H1 (cell line): Measurements from ENCODE around the gene TBX2. TPM values are rescaled to one million over a fixed set of nuclear protein-coding genes. Genes with fewer than 3 reads are reported as not detected.
"Not testable (repeated sequence)": the region's sequence is repeated elsewhere in the genome, so short reads cannot be mapped to it uniquely, and the experiment has no call there.

ENCODE experiments used
- CTCF ChIA-PET: fragments of 300-600 bp; sonication (Branson Sonifier 250); formaldehyde crosslinking; loops from one replicate; lab custom pipeline; 2021; ENCODE audit not compliant: partially characterized antibody; lab: Charles Lee
- POLR2A ChIA-PET: fragments of 300-600 bp; sonication (Branson Sonifier 250); formaldehyde crosslinking; loops from one replicate; lab custom pipeline; 2021; ENCODE audit warnings: inconsistent platforms; ENCODE audit not compliant: partially characterized antibody; lab: Charles Lee
- DNase-seq, 2 experiments: peaks; one replicate each; pipeline versions ENCODE4 v3.0.0 to v3.0.0-alpha.2; 2010 to 2022; ENCODE audit warnings: low spot score in 2 of 2, low read depth in 1 of 2, mixed read lengths in 1 of 2
- FAIRE-seq: peaks from 2 replicates; lab custom pipeline; 2011; peaks lifted over from hg19 to GRCh38; lab: Jason Lieb, UNC
- H2AFZ ChIP-seq: 2 replicates; pipeline ENCODE4 v1.8.1; 2012; ENCODE audit warnings: low read length, inconsistent platforms
- H2AK5ac ChIP-seq: 2 replicates; pipeline ENCODE4 v1.6.1; 2013; ENCODE audit warnings: low read depth, low read length
- H2BK120ac ChIP-seq: replicated peaks from 2 replicates; pipeline ENCODE3; 2013; ENCODE audit warnings: low read depth, low read length, inconsistent platforms
- H2BK12ac ChIP-seq: 2 replicates; pipeline ENCODE4 v1.6.1; 2013; ENCODE audit warnings: low read depth, low read length
- H2BK15ac ChIP-seq: 2 replicates; pipeline ENCODE4 v1.6.1; 2013; ENCODE audit warnings: low read length
- H2BK20ac ChIP-seq: 2 replicates; pipeline ENCODE4 v1.6.1; 2013; ENCODE audit warnings: low read length
- H2BK5ac ChIP-seq: 2 replicates; pipeline ENCODE4 v1.6.1; 2013; ENCODE audit warnings: low read depth, low read length
- H3K14ac ChIP-seq: 2 replicates; pipeline ENCODE4 v1.6.1; 2013; ENCODE audit warnings: inconsistent platforms; ENCODE audit not compliant: insufficient read length
- H3K18ac ChIP-seq: 2 replicates; pipeline ENCODE4 v1.6.1; 2013; ENCODE audit warnings: low read length; ENCODE audit errors: extremely low read depth
- H3K23ac ChIP-seq: 2 replicates; pipeline ENCODE4 v1.6.1; 2013; ENCODE audit warnings: inconsistent platforms; ENCODE audit not compliant: insufficient read length
- H3K23me2 ChIP-seq: 2 replicates; pipeline ENCODE4 v1.6.1; 2013; ENCODE audit warnings: low read depth, low read length
- H3K27ac ChIP-seq: 2 replicates; pipeline ENCODE4 v1.6.1; 2011; ENCODE audit warnings: low read depth, low read length, inconsistent platforms
- H3K27me3 ChIP-seq, 4 experiments: replicated peaks in 1 of 4; 1 replicate in 1 of 4; 2 replicates in 3 of 4; pipeline versions ENCODE4 v1.6.1 to v1.8.1; 2011 to 2013; ENCODE audit warnings: low read length in 3 of 4, mild to moderate bottlenecking in 3 of 4, inconsistent platforms in 2 of 4, mixed read lengths in 2 of 4, moderate library complexity in 1 of 4; ENCODE audit not compliant: control insufficient read depth in 3 of 4, insufficient read depth in 3 of 4; ENCODE audit errors: extremely low read depth in 1 of 4
- H3K36me3 ChIP-seq, 4 experiments: 2 replicates each; pipeline versions ENCODE4 v1.6.1 to v1.8.1; 2011 to 2013; ENCODE audit warnings: mild to moderate bottlenecking in 4 of 4, low read length in 3 of 4, moderate library complexity in 2 of 4, control low read depth in 1 of 4, inconsistent platforms in 1 of 4; ENCODE audit not compliant: insufficient read depth in 4 of 4, control insufficient read depth in 2 of 4
- H3K4ac ChIP-seq: replicated peaks from 2 replicates; pipeline ENCODE3; 2013; ENCODE audit warnings: low read length, low read depth, mixed read lengths, inconsistent platforms; ENCODE audit not compliant: insufficient read length
- H3K4me1 ChIP-seq, 4 experiments: replicated peaks in 1 of 4; 1 replicate in 1 of 4; 2 replicates in 3 of 4; pipeline versions ENCODE4 v1.6.1 to v1.8.1; 2011 to 2013; ENCODE audit warnings: low read length in 3 of 4, inconsistent platforms in 2 of 4, mixed read lengths in 1 of 4; ENCODE audit not compliant: insufficient read depth in 4 of 4, control insufficient read depth in 3 of 4
- H3K4me2 ChIP-seq, 2 experiments: 2 replicates each; pipeline versions ENCODE4 v1.6.1 to v1.8.1; 2011 to 2013; ENCODE audit warnings: low read depth in 2 of 2, low read length in 2 of 2, control low read depth in 1 of 2, inconsistent platforms in 1 of 2, mild to moderate bottlenecking in 1 of 2; ENCODE audit not compliant: insufficient read depth in 1 of 2
- H3K4me3 ChIP-seq, 4 experiments: fragments of 200-600, 300-600 bp in 1 of 4; sonication (generic), shearing (Covaris generic), sonication (Bioruptor Twin) in 1 of 4; 2 replicates each; pipeline versions ENCODE4 v1.5.1 to v1.8.1; 2011 to 2016; ENCODE audit warnings: low read length in 4 of 4, low read depth in 3 of 4, control low read depth in 2 of 4, inconsistent platforms in 2 of 4, mild to moderate bottlenecking in 2 of 4, mixed read lengths in 1 of 4, moderate library complexity in 1 of 4; ENCODE audit not compliant: insufficient read depth in 2 of 4; ENCODE audit errors: extremely low read depth in 1 of 4
- H3K56ac ChIP-seq: replicated peaks from 2 replicates; pipeline ENCODE3; 2013; ENCODE audit warnings: low read depth, mild to moderate bottlenecking, mixed read lengths, low read length, inconsistent platforms; ENCODE audit not compliant: insufficient read length
- H3K79me1 ChIP-seq: 2 replicates; pipeline ENCODE4 v1.6.1; 2013; ENCODE audit warnings: low read depth, low read length, control low read depth
- H3K79me2 ChIP-seq, 2 experiments: 2 replicates each; pipeline versions ENCODE4 v1.6.1 to v1.8.1; 2012 to 2013; ENCODE audit warnings: low read length in 2 of 2, mild to moderate bottlenecking in 2 of 2, inconsistent platforms in 1 of 2; ENCODE audit not compliant: insufficient read depth in 2 of 2, control insufficient read depth in 1 of 2
- H3K9ac ChIP-seq, 4 experiments: replicated peaks in 1 of 4; 1 replicate in 1 of 4; 2 replicates in 3 of 4; pipeline versions ENCODE4 v1.6.1 to v1.8.1; 2011 to 2013; ENCODE audit warnings: low read depth in 3 of 4, low read length in 3 of 4, control low read depth in 2 of 4, mild to moderate bottlenecking in 2 of 4, moderate library complexity in 2 of 4, inconsistent platforms in 1 of 4; ENCODE audit errors: extremely low read depth in 1 of 4
- H3K9me3 ChIP-seq, 2 experiments: 2 replicates each; pipeline versions ENCODE4 v1.6.1 to v1.8.1; 2012 to 2013; ENCODE audit warnings: mild to moderate bottlenecking in 2 of 2, moderate library complexity in 2 of 2, control low read depth in 1 of 2, inconsistent platforms in 1 of 2, low read depth in 1 of 2, low read length in 1 of 2, mixed read lengths in 1 of 2; ENCODE audit not compliant: insufficient read depth in 2 of 2
- H4K20me1 ChIP-seq, 2 experiments: replicated peaks in 1 of 2; 2 replicates each; pipeline versions ENCODE3 to v1.8.1; 2011 to 2013; ENCODE audit warnings: inconsistent platforms in 2 of 2, low read length in 2 of 2, mild to moderate bottlenecking in 1 of 2; ENCODE audit not compliant: insufficient read depth in 2 of 2, control insufficient read depth in 1 of 2
- H4K5ac ChIP-seq: 2 replicates; pipeline ENCODE4 v1.6.1; 2013; ENCODE audit warnings: low read length, low read depth, mixed read lengths, inconsistent platforms; ENCODE audit not compliant: insufficient read length
- H4K8ac ChIP-seq: 2 replicates; pipeline ENCODE4 v1.8.0; 2013; ENCODE audit warnings: mild to moderate bottlenecking, moderate library complexity, low read length, inconsistent platforms; ENCODE audit not compliant: insufficient read depth; ENCODE audit errors: extremely low read depth
- H4K91ac ChIP-seq: replicated peaks from 2 replicates; pipeline ENCODE3; 2013; ENCODE audit warnings: low read length, mixed read lengths, inconsistent platforms; ENCODE audit not compliant: insufficient read length
- WGBS, 2 experiments: shearing (Covaris generic) in 1 of 2; methylation state at CpG; one replicate each; pipeline versions ENCODE4 v1.1.6 to v1.1.7; 2013 to 2015; ENCODE audit warnings: low lambda C conversion rate in 2 of 2, mixed read lengths in 2 of 2, inconsistent platforms in 1 of 2, low coverage in 1 of 2, missing lambda C conversion rate in 1 of 2; ENCODE audit not compliant: insufficient replicate concordance in 2 of 2, insufficient coverage in 1 of 2, insufficient read length in 1 of 2; ENCODE audit errors: extremely low coverage in 1 of 2, missing lambda C conversion rate in 1 of 2; 5-methylcytosine and 5-hydroxymethylcytosine counted together
- polyA plus RNA-seq, 7 experiments: library from polyadenylated mRNA; depleted of rRNA in 3 of 7; stranded (reverse) in 5 of 7; unstranded in 2 of 7; fragments of >200 nt in 5 of 7; fragments of 200-250 nt in 2 of 7; gene quantifications; 1 replicate in 5 of 7; 2 replicates in 1 of 7; 4 replicates in 1 of 7; pipeline versions ENCODE4 v1.2.1 to v1.2.3, GENCODE V29; 2011 to 2013; ENCODE audit warnings: missing spikeins in 2 of 7, mixed read lengths in 2 of 7
- total RNA-seq: library from RNA; stranded (reverse); fragmentation: NEBNext Ultra II Directional; extraction: Animal tissue kit (Norgen Biotek cat#: 25700); gene quantifications from 2 replicates; pipeline ENCODE4 v1.2.1, GENCODE V29; 2021

The TBX2 gene
- total and polyA plus RNA-seq, 2 of the 8 experiments (the other 6 are each of a cell fraction or from before 2014, with no cell fraction given): not detected

- H3K79me1 ChIP-seq, DNase-seq, H3K56ac ChIP-seq, H3K79me2 ChIP-seq, H3K36me3 ChIP-seq, H2BK15ac ChIP-seq, H2AFZ ChIP-seq, H3K18ac ChIP-seq, H2BK12ac ChIP-seq, H3K9ac ChIP-seq, H3K27me3 ChIP-seq, H4K20me1 ChIP-seq, H3K27ac ChIP-seq, FAIRE-seq, H3K23ac ChIP-seq, H2BK120ac ChIP-seq, H3K4me2 ChIP-seq, H3K9me3 ChIP-seq, H4K5ac ChIP-seq, H3K14ac ChIP-seq, H4K91ac ChIP-seq, H2BK20ac ChIP-seq, H3K23me2 ChIP-seq, H3K4ac ChIP-seq, H4K8ac ChIP-seq, H2AK5ac ChIP-seq, H2BK5ac ChIP-seq, H3K4me3 ChIP-seq: not testable (repeated sequence)
- ChIA-PET POLR2A (interaction anchor here (0.6 to 0.7 kb wide), 2 partner anchors 34 to 355 kb away, joined by 3 to 4 read pairs; no protein-coding TSS in a partner anchor), CTCF (interaction anchor here (0.7 to 2.6 kb wide), 3 partner anchors 33 to 692 kb away, joined by 3 to 9 read pairs (median 4); no protein-coding TSS in a partner anchor)
- H3K4me1 ChIP-seq: peaks cover 0 to 14% (median 9%) of the 10 kb centered on the region in 4 experiments; a peak in 4 of 7 replicates
- WGBS, 2 experiments: 76% methylated on average over 3 of the region's 3 CpGs; no CpG with 5 or more reads in 1 of the 2 experiments
Observed at GRCh38 chr17:61357061-61357460, 42.6 kb upstream of the TBX2 start.

- H3K27ac ChIP-seq, H3K4me2 ChIP-seq, H2BK20ac ChIP-seq, H3K23me2 ChIP-seq, H2BK120ac ChIP-seq, H2AK5ac ChIP-seq, H3K4me1 ChIP-seq, H3K23ac ChIP-seq, H3K14ac ChIP-seq, H3K18ac ChIP-seq, H3K9me3 ChIP-seq, H3K79me1 ChIP-seq, H3K4ac ChIP-seq, H3K36me3 ChIP-seq, H2BK15ac ChIP-seq, DNase-seq, H3K4me3 ChIP-seq, H3K56ac ChIP-seq, H2BK12ac ChIP-seq, H3K27me3 ChIP-seq, H4K8ac ChIP-seq, H3K9ac ChIP-seq, H2BK5ac ChIP-seq, FAIRE-seq, H4K20me1 ChIP-seq, H3K79me2 ChIP-seq, H4K5ac ChIP-seq, H2AFZ ChIP-seq, H4K91ac ChIP-seq: not testable (repeated sequence)
- ChIA-PET CTCF (interaction anchor here (0.9 to 2.8 kb wide), 20 partner anchors 8 to 388 kb away, joined by 3 to 10 read pairs (median 5); no protein-coding TSS in a partner anchor), POLR2A (interaction anchor here (1.3 kb wide), 1 partner anchor 15 kb away, joined by 4 read pairs; no protein-coding TSS in a partner anchor)
- WGBS, 2 experiments: 90% methylated on average over 9 of the region's 9 CpGs; no CpG with 5 or more reads in 1 of the 2 experiments
Observed at GRCh38 chr17:61359513-61359912, 40.1 kb upstream of the TBX2 start.
